Breast epithelium (tissue), 4 donors: Measurements from ENCODE around the gene AMN1. TPM values are rescaled to one million over a fixed set of nuclear protein-coding genes. Genes with fewer than 3 reads are reported as not detected.
"Not testable (repeated sequence)": the region's sequence is repeated elsewhere in the genome, so short reads cannot be mapped to it uniquely, and the experiment has no call there.

Source experiments
- DNase-seq, 2 donors: peaks; one replicate each; pipeline ENCODE4 v3.0.0-alpha.2; 2019; ENCODE audit warnings: low spot score in 2 of 2
- H3K27ac ChIP-seq, 2 donors: fragments of 200-600 bp; sonication (generic) in 1 of 2; one replicate each; pipeline ENCODE4 v1.5.1; 2016 to 2019; ENCODE audit warnings: mild to moderate bottlenecking in 1 of 2
- H3K27me3 ChIP-seq, 2 donors: fragments of 200-600 bp; sonication (generic) in 1 of 2; one replicate each; pipeline versions ENCODE4 v1.5.1 to v1.6.0; 2017 to 2019; ENCODE audit warnings: control low read depth in 1 of 2, mild to moderate bottlenecking in 1 of 2
- H3K36me3 ChIP-seq: fragments of 200-600 bp; one replicate; pipeline ENCODE4 v1.5.1; 2019
- H3K4me1 ChIP-seq, 2 donors: fragments of 200-600 bp; sonication (generic); one replicate each; pipeline ENCODE4 v1.5.1; 2016 to 2019; ENCODE audit warnings: control low read depth in 1 of 2
- H3K4me3 ChIP-seq, 3 donors: fragments of 200-600 bp; sonication (generic); 1 replicate in 2 of 3; 2 replicates in 1 of 3; pipeline ENCODE4 v1.5.1; 2016 to 2019; ENCODE audit warnings: mild to moderate bottlenecking in 3 of 3, moderate library complexity in 2 of 3
- H3K9me3 ChIP-seq, 2 donors: fragments of 200-600 bp; sonication (generic) in 1 of 2; one replicate each; pipeline ENCODE4 v1.5.1; 2016 to 2019; ENCODE audit warnings: control low read depth in 1 of 2
- POLR2A ChIP-seq: fragments of 450-650 bp; IDR thresholded peaks from one replicate; pipeline ENCODE4 v1.6.1; 2016; ENCODE audit warnings: antibody characterized with exemption, mild to moderate bottlenecking, moderate library complexity
- POLR2AphosphoS5 ChIP-seq, 3 donors: sonication (generic); formaldehyde crosslinking; IDR thresholded peaks; one replicate each; pipeline ENCODE4 v1.6.1; 2017; ENCODE audit warnings: antibody characterized with exemption in 3 of 3
- intact Hi-C: fragments of 100-400 bp; cut with DNase I; formaldehyde crosslinking; loops from one replicate; pipeline ENCODE4 v1.15.1; 2023; ENCODE audit warnings: low total_unique reads
- total RNA-seq, 3 donors: library from RNA; depleted of rRNA; stranded (reverse); fragments of >200 nt; gene quantifications; one replicate each; pipeline ENCODE4 v1.1.0, GENCODE V29; 2016
- TF ChIP-seq, protein P1 (sequence below), 3 donors: fragments of 450-650 bp; IDR thresholded peaks; one replicate each; pipeline ENCODE4 v1.5.1; 2016 to 2017; ENCODE audit warnings: antibody characterized with exemption in 3 of 3, mild to moderate bottlenecking in 3 of 3, moderate library complexity in 3 of 3

The AMN1 gene
- total RNA-seq, 3 donors from 2014 or later: 10.9 to 23.7 (median 16.4) TPM

GRCh38 chr12:31702047-31702446, 26.8 kb downstream of the AMN1 start:
- Histone ChIP-seq H3K4me3 (no peak overlapping the region), H3K27ac (no peak overlapping the region), H3K4me1 (no peaks in the 10 kb centered on the region), H3K9me3 (peaks cover 0 to under 1% of the 10 kb centered on the region in 2 donors), H3K27me3 (no peaks in the 10 kb centered on the region), H3K36me3 (no peaks in the 10 kb centered on the region)
- intact Hi-C loops: no loop called here
- TF ChIP-seq, protein P1, sequence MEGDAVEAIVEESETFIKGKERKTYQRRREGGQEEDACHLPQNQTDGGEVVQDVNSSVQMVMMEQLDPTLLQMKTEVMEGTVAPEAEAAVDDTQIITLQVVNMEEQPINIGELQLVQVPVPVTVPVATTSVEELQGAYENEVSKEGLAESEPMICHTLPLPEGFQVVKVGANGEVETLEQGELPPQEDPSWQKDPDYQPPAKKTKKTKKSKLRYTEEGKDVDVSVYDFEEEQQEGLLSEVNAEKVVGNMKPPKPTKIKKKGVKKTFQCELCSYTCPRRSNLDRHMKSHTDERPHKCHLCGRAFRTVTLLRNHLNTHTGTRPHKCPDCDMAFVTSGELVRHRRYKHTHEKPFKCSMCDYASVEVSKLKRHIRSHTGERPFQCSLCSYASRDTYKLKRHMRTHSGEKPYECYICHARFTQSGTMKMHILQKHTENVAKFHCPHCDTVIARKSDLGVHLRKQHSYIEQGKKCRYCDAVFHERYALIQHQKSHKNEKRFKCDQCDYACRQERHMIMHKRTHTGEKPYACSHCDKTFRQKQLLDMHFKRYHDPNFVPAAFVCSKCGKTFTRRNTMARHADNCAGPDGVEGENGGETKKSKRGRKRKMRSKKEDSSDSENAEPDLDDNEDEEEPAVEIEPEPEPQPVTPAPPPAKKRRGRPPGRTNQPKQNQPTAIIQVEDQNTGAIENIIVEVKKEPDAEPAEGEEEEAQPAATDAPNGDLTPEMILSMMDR (IDR thresholded peaks at IDR 0.05): no peak
- TF ChIP-seq POLR2AphosphoS5 (IDR thresholded peaks at IDR 0.05): no peak
- TF ChIP-seq POLR2A: no peak
- no peak for DNase-seq

DNA sequence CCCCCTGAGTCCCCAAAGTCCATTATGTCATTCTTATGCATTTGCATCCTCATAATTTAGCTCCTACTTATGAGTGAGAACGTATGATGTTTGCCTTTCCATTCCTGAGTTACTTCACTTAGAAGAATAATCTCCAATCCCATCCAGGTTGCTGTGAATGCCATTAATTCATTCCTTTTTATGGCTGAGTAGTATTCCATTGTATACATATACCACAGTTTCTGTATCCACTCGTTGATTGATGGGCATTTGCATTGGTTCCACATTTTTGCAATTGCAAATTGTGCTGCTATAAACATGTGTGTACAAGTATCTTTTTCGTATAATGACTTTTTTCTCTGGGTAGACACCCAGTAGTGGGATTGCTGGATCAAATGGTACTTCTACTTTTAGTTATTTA, 38.9 kb downstream of the AMN1 start:
- H3K4me1 ChIP-seq, H3K9me3 ChIP-seq, intact Hi-C loops, H3K36me3 ChIP-seq, H3K4me3 ChIP-seq, H3K27ac ChIP-seq, H3K27me3 ChIP-seq, DNase-seq: not testable (repeated sequence)

DNA sequence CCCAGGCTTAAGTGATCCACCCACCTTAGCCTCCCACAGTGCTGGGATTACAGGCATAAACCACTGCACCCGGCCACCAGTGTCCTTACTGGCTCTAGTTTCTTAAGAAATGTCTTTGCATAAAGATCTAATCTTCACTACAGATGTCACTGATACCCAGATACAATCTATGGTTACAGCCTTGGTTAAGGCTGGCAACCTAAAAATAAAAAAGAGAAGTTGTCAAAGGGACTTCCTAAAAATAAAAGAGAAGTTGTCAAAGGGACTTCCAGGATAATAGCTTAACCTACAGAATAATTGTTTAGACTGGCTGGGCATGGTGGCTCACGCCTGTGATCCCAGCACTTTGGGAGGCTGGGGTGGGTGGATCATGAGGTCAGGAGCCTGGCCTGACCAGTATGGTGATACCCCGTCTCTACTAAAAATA, 41.7 kb downstream of the AMN1 start:
- Histone ChIP-seq H3K4me1 (no peaks in the 10 kb centered on the region), H3K27me3 (no peaks in the 10 kb centered on the region), H3K4me3 (no peak overlapping the region), H3K9me3 (peaks cover 9 to 17% of the 10 kb centered on the region in 2 donors), H3K36me3 (no peaks in the 10 kb centered on the region), H3K27ac (no peak overlapping the region)
- intact Hi-C loops: no loop called here
- no peak for TF ChIP-seq POLR2A
- TF ChIP-seq POLR2AphosphoS5 (IDR thresholded peaks at IDR 0.05): no peak
- TF ChIP-seq, protein P1 (IDR thresholded peaks at IDR 0.05): no peak
- DNase-seq: no peak

DNA sequence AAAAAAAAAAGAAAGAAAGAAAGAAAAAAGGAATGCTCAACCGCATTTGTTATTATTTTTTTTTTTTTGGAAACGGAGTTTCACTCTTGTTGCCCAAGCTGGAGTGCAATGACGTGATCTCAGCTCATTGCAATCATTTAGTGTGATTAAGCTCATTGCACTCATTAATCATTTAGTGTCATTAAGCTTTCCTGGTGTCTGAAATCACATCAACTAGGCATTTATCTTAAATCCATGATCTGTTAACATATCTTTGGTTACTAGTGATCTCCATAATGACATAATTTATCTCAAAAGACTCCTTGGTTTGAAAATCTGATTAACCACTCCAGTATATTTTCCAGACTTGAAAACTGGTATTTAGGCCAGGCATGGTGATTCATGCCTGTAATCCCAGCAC, 43.0 kb downstream of the AMN1 start:
- H3K4me3 ChIP-seq: no peak overlapping the region
- H3K27ac ChIP-seq: no peak overlapping the region
- H3K27me3 ChIP-seq: no peaks in the 10 kb centered on the region
- H3K4me1 ChIP-seq: no peaks in the 10 kb centered on the region
- intact Hi-C loops: no loop called here
- peaks cover 9 to 18% of the 10 kb centered on the region in 2 donors for H3K9me3 ChIP-seq
- no peak for DNase-seq
- TF ChIP-seq, protein P1 (IDR thresholded peaks at IDR 0.05): no peak
- TF ChIP-seq POLR2A: no peak
- H3K36me3 ChIP-seq: no peaks in the 10 kb centered on the region

GRCh38 chr12:31682136-31682962, 46.5 kb downstream of the AMN1 start:
- TF ChIP-seq POLR2AphosphoS5 (IDR thresholded peaks at IDR 0.05): peak in 2 of 3 donors; percentile 14 to 30
- no peak for TF ChIP-seq POLR2A
- TF ChIP-seq, protein P1 (IDR thresholded peaks at IDR 0.05): peak in 2 of 3 donors; percentile 49 to 50
- Histone ChIP-seq H3K36me3 (no peaks in the 10 kb centered on the region), H3K4me1 (no peaks in the 10 kb centered on the region), H3K27ac (no peak overlapping the region), H3K27me3 (no peaks in the 10 kb centered on the region), H3K4me3 (no peak overlapping the region), H3K9me3 (peaks cover 9 to 18% of the 10 kb centered on the region in 2 donors)
- DNase-seq: peak in 1 of 2 donors; percentile 27
- intact Hi-C loops: no loop called here
